ENCODE measurements around the gene ZNF438. TPM values are rescaled to one million over a fixed set of nuclear protein-coding genes. Genes with fewer than 3 reads are reported as not detected.
A peak's percentile ranks its signal among the peaks of the same experiment; 100 is the strongest.

Gene ZNF438
- total and polyA plus RNA-seq, 2 of the 4 experiments (the other 2 are of a cell fraction): 1.8 to 2.9 TPM

- no peak for TF ChIP-seq BHLHE40 (IDR thresholded peaks at IDR 0.05; ENCODE audit: low read depth, low read length)
- TF ChIP-seq RFX5 (IDR thresholded peaks at IDR 0.05; ENCODE audit: low read depth, low read length): no peak
Measured at GRCh38 chr10:30999070-30999712, 32.5 kb downstream of the ZNF438 start (continued).

- H3K9ac ChIP-seq (ENCODE audit: low read depth, low read length): no peak overlapping the region
Measured at GRCh38 chr10:30997536-30998235, 34.0 kb downstream of the ZNF438 start.

More at GRCh38 chr10:30997536-30998235, 34.0 kb downstream of the ZNF438 start:
- H3K23ac ChIP-seq (ENCODE audit: low read depth, low read length): peak overlapping the region; percentile 48; the same call in 1 of the 2 replicates
- no peak overlapping the region for H3K56ac ChIP-seq (ENCODE audit: extremely low read depth, insufficient read depth, low read length)
- H3K4ac ChIP-seq (ENCODE audit: low read depth, low read length): peak overlapping the region; percentile 56; the same call in 1 of the 2 replicates
- H2AFZ ChIP-seq (replicated peaks; ENCODE audit: low read length, poor library complexity): no peak overlapping the region
- no peak overlapping the region for H2AK9ac ChIP-seq (replicated peaks; ENCODE audit: low read depth, low read length, poor library complexity)
- H2BK120ac ChIP-seq (ENCODE audit: low read depth, low read length): peak overlapping the region; percentile 52; the same call in 1 of the 2 replicates
- ATAC-seq (ENCODE audit: low read depth) (no peak), DNase-seq (no peak)
- intact Hi-C loops (cut with micrococcal nuclease) (no loop called here), dilution Hi-C loops (cut with HindIII; ENCODE audit: low sequenced_read_pairs, unreplicated experiment) (no loop called here), in situ Hi-C loops (cut with MboI; ENCODE audit: low sequenced_read_pairs) (no loop called here)
- ChIA-PET CTCF (interaction anchor here (0.6 to 1.4 kb wide), 3 partner anchors 11 to 214 kb away, joined by 3 to 8 read pairs (median 4); no protein-coding TSS in a partner anchor), POLR2A (ENCODE audit: unreplicated experiment) (interaction anchor here (0.6 kb wide), 1 partner anchor 1317 kb away, joined by 3 read pairs; no protein-coding TSS in a partner anchor)
- H3K79me1 ChIP-seq (ENCODE audit: low read depth in 1 of 2, low read length in 2 of 2): peaks cover 14 to 46% of the 10 kb centered on the region in 2 experiments
- no TSS peak for BruUV-seq (replicated peaks)
- 0 out of 2 replicates have a peak overlapping the region, but pooled peaks have one; percentile 67 for H3K14ac ChIP-seq (replicated peaks; ENCODE audit: low read depth, low read length)
- no peaks in the 10 kb centered on the region for H3K27me3 ChIP-seq (ENCODE audit: control insufficient read depth, insufficient read depth, low read length)
- no peak overlapping the region; the same call in 1 of the 2 replicates for H3K27ac ChIP-seq (ENCODE audit: insufficient read depth, low read length)
- H4K5ac ChIP-seq (ENCODE audit: low read depth, low read length): no peak overlapping the region
- H2BK15ac ChIP-seq (ENCODE audit: low read depth, low read length): 0 out of 3 replicates have a peak overlapping the region, but pooled peaks have one; percentile 2
- peaks cover 6% of the 10 kb centered on the region; the same call in 1 of the 2 replicates for H3K9me1 ChIP-seq (ENCODE audit: insufficient read depth, low read length)
- peaks cover 4% of the 10 kb centered on the region for H3K9me3 ChIP-seq (ENCODE audit: control insufficient read depth, insufficient read depth, low read length)
- peak overlapping the region in 1 of 2 experiments; percentile 62; a peak in 2 of 4 replicates for H4K8ac ChIP-seq (ENCODE audit: low read depth in 2 of 2, low read length in 2 of 2)
- peak overlapping the region; percentile 21; the same call in 1 of the 2 replicates for H3K4me2 ChIP-seq (ENCODE audit: low read depth, low read length)
- no peak overlapping the region for H3K4me3 ChIP-seq (ENCODE audit: insufficient read depth, low read depth, low read length)
- H2BK20ac ChIP-seq (ENCODE audit: low read depth, low read length): peak overlapping the region; percentile 9; the same call in 1 of the 2 replicates
- no peaks in the 10 kb centered on the region for H3K36me3 ChIP-seq (ENCODE audit: control insufficient read depth, insufficient read depth, low read length)
- peaks cover 8% of the 10 kb centered on the region for H3K4me1 ChIP-seq (ENCODE audit: control insufficient read depth, insufficient read depth, low read length)
- TF ChIP-seq FOS (IDR thresholded peaks at IDR 0.05; ENCODE audit: low read depth, low read length) (no peak), CTCF (conservative IDR thresholded peaks at IDR 0.05; ENCODE audit: low read depth, low read length) (no peak), MAFK (IDR thresholded peaks at IDR 0.05; ENCODE audit: low read depth, low read length) (no peak), RFX5 (IDR thresholded peaks at IDR 0.05; ENCODE audit: low read depth, low read length) (no peak), RCOR1 (IDR thresholded peaks at IDR 0.05; ENCODE audit: insufficient replicate concordance, low read length) (no peak), SMC3 (IDR thresholded peaks at IDR 0.05; ENCODE audit: low read depth, low read length) (no peak), ELK1 (IDR thresholded peaks at IDR 0.05; ENCODE audit: borderline replicate concordance, low read depth, low read length) (no peak), BHLHE40 (IDR thresholded peaks at IDR 0.05; ENCODE audit: low read depth, low read length) (no peak), MXI1 (IDR thresholded peaks at IDR 0.05; ENCODE audit: borderline replicate concordance, low read depth, low read length) (no peak), POLR2A (IDR thresholded peaks at IDR 0.05; ENCODE audit: low read depth, low read length) (no peak), CEBPB (IDR thresholded peaks at IDR 0.05; ENCODE audit: low read depth, low read length) (no peak)
- H4K91ac ChIP-seq (ENCODE audit: insufficient read depth, low read depth, low read length): no peak overlapping the region
- no peaks in the 10 kb centered on the region for H4K20me1 ChIP-seq (ENCODE audit: insufficient read depth, low read length)
- H2BK5ac ChIP-seq (ENCODE audit: low read depth, low read length, poor library complexity, severe bottlenecking): no peak overlapping the region
- H2AK5ac ChIP-seq (ENCODE audit: low read depth, low read length): no peak overlapping the region
- WGBS, 2 experiments (ENCODE audit: extremely low coverage in 2 of 2, insufficient read length in 1 of 2): no CpG with 5 or more reads among the region's 3 CpGs
- H3K18ac ChIP-seq (ENCODE audit: low read depth, low read length): no peak overlapping the region
